Lower leg skin (tissue), 3 donors: ENCODE measurements around the gene PAF1.

Source experiments
- CTCF ChIP-seq, 3 donors: fragments of 450-650 bp; IDR thresholded peaks; one replicate each; pipeline ENCODE4 v1.5.1; 2016; ENCODE audit warnings: antibody characterized with exemption in 3 of 3, mild to moderate bottlenecking in 3 of 3, moderate library complexity in 2 of 3
- POLR2A ChIP-seq, 2 donors: fragments of 450-650 bp; IDR thresholded peaks; one replicate each; pipeline ENCODE4 v1.6.1; 2016 to 2017; ENCODE audit warnings: antibody characterized with exemption in 2 of 2, mild to moderate bottlenecking in 1 of 2, moderate library complexity in 1 of 2

- no peak for TF ChIP-seq CTCF (IDR thresholded peaks at IDR 0.05)
- no peak for TF ChIP-seq POLR2A (IDR thresholded peaks at IDR 0.05)
These were observed 11.0 kb downstream of the PAF1 start for GRCh38 chr19:39379865-39380396.
